ENCODE measurements around the gene INSL6. TPM values are rescaled to one million over a fixed set of nuclear protein-coding genes. Genes with fewer than 3 reads are reported as not detected.

The INSL6 gene
- total and polyA plus RNA-seq, 10 of the 15 experiments (the other 5 are each of a cell fraction or from before 2014, with no cell fraction given), result 0.10 to 1.6 (median 0.84) TPM; not detected in 7

- no peak for TF ChIP-seq SUPT20H (IDR thresholded peaks at IDR 0.05; ENCODE audit: borderline replicate concordance, control insufficient read depth, low read depth, low read length)
- no peak for TF ChIP-seq SREBF2 (IDR thresholded peaks at IDR 0.05; ENCODE audit: low read length)
- TF ChIP-seq, protein P1, sequence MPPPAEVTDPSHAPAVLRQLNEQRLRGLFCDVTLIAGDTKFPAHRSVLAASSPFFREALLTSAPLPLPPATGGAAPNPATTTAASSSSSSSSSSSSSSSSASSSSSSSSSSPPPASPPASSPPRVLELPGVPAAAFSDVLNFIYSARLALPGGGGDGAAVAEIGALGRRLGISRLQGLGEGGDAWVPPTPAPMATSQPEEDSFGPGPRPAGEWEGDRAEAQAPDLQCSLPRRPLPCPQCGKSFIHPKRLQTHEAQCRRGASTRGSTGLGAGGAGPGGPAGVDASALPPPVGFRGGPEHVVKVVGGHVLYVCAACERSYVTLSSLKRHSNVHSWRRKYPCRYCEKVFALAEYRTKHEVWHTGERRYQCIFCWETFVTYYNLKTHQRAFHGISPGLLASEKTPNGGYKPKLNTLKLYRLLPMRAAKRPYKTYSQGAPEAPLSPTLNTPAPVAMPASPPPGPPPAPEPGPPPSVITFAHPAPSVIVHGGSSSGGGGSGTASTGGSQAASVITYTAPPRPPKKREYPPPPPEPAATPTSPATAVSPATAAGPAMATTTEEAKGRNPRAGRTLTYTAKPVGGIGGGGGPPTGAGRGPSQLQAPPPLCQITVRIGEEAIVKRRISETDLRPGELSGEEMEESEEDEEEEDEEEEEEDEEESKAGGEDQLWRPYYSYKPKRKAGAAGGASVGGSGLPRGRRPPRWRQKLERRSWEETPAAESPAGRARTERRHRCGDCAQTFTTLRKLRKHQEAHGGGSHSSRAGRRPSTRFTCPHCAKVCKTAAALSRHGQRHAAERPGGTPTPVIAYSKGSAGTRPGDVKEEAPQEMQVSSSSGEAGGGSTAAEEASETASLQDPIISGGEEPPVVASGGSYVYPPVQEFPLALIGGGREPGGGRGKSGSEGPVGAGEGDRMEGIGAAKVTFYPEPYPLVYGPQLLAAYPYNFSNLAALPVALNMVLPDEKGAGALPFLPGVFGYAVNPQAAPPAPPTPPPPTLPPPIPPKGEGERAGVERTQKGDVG (CRISPR knock-in tag; IDR thresholded peaks at IDR 0.05), result no peak
- no peak for TF ChIP-seq CREB1 (IDR thresholded peaks at IDR 0.05; ENCODE audit: low read depth)
- TF ChIP-seq KAT2A (conservative IDR thresholded peaks at IDR 0.05; ENCODE audit: control insufficient read depth, low read depth, low read length), result no peak
- TF ChIP-seq, protein P2, sequence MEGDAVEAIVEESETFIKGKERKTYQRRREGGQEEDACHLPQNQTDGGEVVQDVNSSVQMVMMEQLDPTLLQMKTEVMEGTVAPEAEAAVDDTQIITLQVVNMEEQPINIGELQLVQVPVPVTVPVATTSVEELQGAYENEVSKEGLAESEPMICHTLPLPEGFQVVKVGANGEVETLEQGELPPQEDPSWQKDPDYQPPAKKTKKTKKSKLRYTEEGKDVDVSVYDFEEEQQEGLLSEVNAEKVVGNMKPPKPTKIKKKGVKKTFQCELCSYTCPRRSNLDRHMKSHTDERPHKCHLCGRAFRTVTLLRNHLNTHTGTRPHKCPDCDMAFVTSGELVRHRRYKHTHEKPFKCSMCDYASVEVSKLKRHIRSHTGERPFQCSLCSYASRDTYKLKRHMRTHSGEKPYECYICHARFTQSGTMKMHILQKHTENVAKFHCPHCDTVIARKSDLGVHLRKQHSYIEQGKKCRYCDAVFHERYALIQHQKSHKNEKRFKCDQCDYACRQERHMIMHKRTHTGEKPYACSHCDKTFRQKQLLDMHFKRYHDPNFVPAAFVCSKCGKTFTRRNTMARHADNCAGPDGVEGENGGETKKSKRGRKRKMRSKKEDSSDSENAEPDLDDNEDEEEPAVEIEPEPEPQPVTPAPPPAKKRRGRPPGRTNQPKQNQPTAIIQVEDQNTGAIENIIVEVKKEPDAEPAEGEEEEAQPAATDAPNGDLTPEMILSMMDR (IDR thresholded peaks at IDR 0.05 in 2 of 3, conservative IDR thresholded peaks at IDR 0.05 in 1 of 3; ENCODE audit: control insufficient read depth in 2 of 3, extremely low read depth in 1 of 3, insufficient read depth in 1 of 3, low read depth in 3 of 3, low read length in 3 of 3), result no peak
- no peak for TF ChIP-seq TBL1XR1 (IDR thresholded peaks at IDR 0.05; ENCODE audit: low read depth, low read length)
- no peak for TF ChIP-seq REST (IDR thresholded peaks at IDR 0.05; ENCODE audit: low read depth, low read length)
- TF ChIP-seq ATF2 (IDR thresholded peaks at IDR 0.05; ENCODE audit: low read length), result no peak
- no peak for TF ChIP-seq TCF12 (IDR thresholded peaks at IDR 0.05; ENCODE audit: low read depth, low read length)
- no peak for TF ChIP-seq EGR1 (IDR thresholded peaks at IDR 0.05; ENCODE audit: borderline replicate concordance in 1 of 2, low read depth in 2 of 2, low read length in 2 of 2)
- TF ChIP-seq BCL11A (IDR thresholded peaks at IDR 0.05; ENCODE audit: low read depth, low read length), result no peak
- no peak for TF ChIP-seq NFXL1 (IDR thresholded peaks at IDR 0.05; ENCODE audit: borderline replicate concordance)
- intact Hi-C loops (cut with micrococcal nuclease; ENCODE audit: unreplicated experiment) (no loop called here), in situ Hi-C loops (cut with MboI) (no loop called here)
- peaks cover 0 to 4% of the 10 kb centered on the region in 2 experiments; a peak in 2 of 4 replicates for H3K36me3 ChIP-seq (ENCODE audit: control insufficient read depth in 2 of 2, insufficient read depth in 2 of 2, low read length in 1 of 2)
- H3K27me3 ChIP-seq (replicated peaks in 1 of 2; ENCODE audit: control insufficient read depth in 2 of 2, insufficient read depth in 2 of 2, low read length in 1 of 2), result no peaks in the 10 kb centered on the region
- ChIA-PET RAD21 (ENCODE audit: unreplicated experiment) (no interaction called here), POLR2A (no interaction called here), SMC1A (ENCODE audit: uncharacterized antibody, unreplicated experiment) (no interaction called here), CTCF (no interaction called here)
- H3K79me2 ChIP-seq (ENCODE audit: control insufficient read depth, insufficient read depth, low read length), result no peaks in the 10 kb centered on the region
- no TSS peak for BruUV-seq (replicated peaks)
- H3K9ac ChIP-seq (ENCODE audit: control insufficient read depth, insufficient read depth, low read length), result no peak overlapping the region
- FAIRE-seq, result peak; percentile 7
- no peak overlapping the region for H3K27ac ChIP-seq (ENCODE audit: control insufficient read depth, insufficient read depth)
- H2AFZ ChIP-seq (ENCODE audit: control insufficient read depth, low read depth, low read length), result no peak overlapping the region
- H4K20me1 ChIP-seq (ENCODE audit: control insufficient read depth, insufficient read depth), result no peaks in the 10 kb centered on the region
- H3K4me3 ChIP-seq, result no peak overlapping the region
- 90% methylated on average over 1 of the region's 1 CpG for WGBS (ENCODE audit: insufficient coverage, insufficient replicate concordance, low lambda C conversion rate, missing lambda C conversion rate)
- H3K9me3 ChIP-seq (replicated peaks; ENCODE audit: control insufficient read depth, insufficient read depth, low read length), result no peaks in the 10 kb centered on the region
- no peak for ATAC-seq
- DNase-seq (ENCODE audit: low read depth, low spot score), result no peak
- no peak overlapping the region for H3K4me2 ChIP-seq (ENCODE audit: control insufficient read depth, insufficient read depth)
- no peaks in the 10 kb centered on the region for H3K4me1 ChIP-seq (ENCODE audit: control insufficient read depth, insufficient read depth, low read length)
Observed at GRCh38 chr9:5122116-5122515, 63.3 kb downstream of the INSL6 start.

All from GM12878 (cell line).